B cell (primary cell): ENCODE results near the gene TNFRSF6B.

Source experiments
- EZH2 ChIP-seq: IDR thresholded peaks from 2 replicates; pipeline ENCODE4 v1.6.1; 2012; ENCODE audit warnings: borderline replicate concordance, low read depth, mild to moderate bottlenecking, moderate library complexity, low read length; ENCODE audit not compliant: insufficient read depth, poor library complexity, severe bottlenecking
- TF ChIP-seq, protein P1 (sequence below): fragments of 200-600 bp; IDR thresholded peaks from one replicate; pipeline ENCODE4 v1.8.0; 2022; ENCODE audit warnings: antibody characterized with exemption, mild to moderate bottlenecking

DNA sequence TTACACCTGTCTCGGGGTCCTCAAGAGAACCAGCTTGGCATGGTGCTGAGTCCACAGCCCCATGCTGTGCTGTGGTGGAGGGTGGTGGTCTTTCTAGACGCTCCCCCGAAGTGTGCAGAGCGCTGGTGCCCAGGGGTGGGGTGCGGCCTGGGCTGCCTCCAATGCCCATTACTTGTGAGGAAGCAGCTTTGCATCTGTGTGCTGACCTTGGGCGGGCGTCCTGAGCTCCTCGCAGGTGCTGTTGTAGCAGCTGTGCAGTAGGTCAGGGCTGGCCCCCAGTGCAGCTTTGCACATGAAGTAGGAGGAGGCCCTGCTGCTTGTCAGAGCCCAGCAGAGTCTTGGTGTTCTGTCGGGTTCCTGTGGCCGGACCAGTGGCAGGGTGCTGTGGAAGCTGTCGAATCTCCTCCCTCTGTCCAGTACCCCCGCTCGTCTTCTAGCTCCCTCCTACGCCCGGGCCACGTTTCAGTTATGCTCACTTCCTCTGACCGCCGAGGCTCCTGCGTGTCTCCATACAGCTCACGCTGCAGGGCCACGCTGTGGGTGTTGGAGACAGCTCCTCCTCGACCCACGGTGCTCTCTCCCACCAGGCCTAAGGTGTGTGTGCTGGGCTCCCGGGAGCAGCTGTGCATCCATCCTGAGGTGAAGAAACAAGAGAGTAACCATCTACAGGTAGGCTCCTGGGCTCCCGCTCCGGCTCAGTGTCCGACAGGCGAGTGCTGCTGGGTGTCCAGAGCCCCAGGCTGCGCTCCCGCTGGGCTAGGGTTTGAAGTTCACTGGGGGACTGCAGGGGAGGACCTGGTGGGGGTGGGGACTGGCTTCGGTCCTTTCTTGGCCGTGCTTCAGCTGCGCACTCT lies 34.3 kb upstream of the TNFRSF6B start:
- TF ChIP-seq EZH2: no peak
- TF ChIP-seq, protein P1, sequence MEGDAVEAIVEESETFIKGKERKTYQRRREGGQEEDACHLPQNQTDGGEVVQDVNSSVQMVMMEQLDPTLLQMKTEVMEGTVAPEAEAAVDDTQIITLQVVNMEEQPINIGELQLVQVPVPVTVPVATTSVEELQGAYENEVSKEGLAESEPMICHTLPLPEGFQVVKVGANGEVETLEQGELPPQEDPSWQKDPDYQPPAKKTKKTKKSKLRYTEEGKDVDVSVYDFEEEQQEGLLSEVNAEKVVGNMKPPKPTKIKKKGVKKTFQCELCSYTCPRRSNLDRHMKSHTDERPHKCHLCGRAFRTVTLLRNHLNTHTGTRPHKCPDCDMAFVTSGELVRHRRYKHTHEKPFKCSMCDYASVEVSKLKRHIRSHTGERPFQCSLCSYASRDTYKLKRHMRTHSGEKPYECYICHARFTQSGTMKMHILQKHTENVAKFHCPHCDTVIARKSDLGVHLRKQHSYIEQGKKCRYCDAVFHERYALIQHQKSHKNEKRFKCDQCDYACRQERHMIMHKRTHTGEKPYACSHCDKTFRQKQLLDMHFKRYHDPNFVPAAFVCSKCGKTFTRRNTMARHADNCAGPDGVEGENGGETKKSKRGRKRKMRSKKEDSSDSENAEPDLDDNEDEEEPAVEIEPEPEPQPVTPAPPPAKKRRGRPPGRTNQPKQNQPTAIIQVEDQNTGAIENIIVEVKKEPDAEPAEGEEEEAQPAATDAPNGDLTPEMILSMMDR: no peak
